ENCODE results near the gene METTL9.
"Not testable (repeated sequence)": the region's sequence is repeated elsewhere in the genome, so short reads cannot be mapped to it uniquely, and the experiment has no call there.

The METTL9 gene

DNA sequence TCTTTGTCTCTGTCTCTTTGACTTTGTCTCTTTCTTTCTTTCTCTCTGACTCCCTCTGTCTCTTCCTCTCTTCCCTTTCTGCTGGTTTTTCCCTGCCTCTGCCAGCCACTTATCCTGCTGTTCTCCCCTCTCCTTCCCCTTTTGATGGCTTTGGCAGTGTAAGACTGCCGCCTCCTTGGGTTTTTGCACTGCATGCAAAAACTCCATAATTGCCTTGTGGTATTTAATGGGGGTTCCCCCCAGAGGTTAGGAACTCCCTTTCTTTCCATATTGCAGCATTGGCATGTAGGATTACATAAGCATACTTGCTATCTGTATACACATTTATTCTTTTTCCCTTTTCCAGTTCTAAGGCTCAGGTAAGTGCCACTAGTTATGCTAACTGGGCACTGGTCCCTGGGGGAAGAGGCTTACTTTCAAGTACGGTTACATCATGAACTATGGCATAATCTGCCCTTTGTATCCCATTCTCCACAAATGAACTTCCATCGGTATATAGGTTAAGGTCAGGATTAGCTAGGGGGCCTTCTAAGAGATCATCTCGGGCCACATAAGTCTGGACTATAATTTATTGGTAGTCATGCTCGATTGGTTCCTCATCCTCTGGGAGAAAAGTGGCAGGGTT, 32.7 kb downstream of the METTL9 start:
- H3K4me1 ChIP-seq (ENCODE audit: control insufficient read depth, low read depth, low read length); H2BK15ac ChIP-seq (replicated peaks; ENCODE audit: low read depth); H3K4me2 ChIP-seq (ENCODE audit: low read length); H3K4me3 ChIP-seq (ENCODE audit: low read length); H3K18ac ChIP-seq (ENCODE audit: low read length); H3K23ac ChIP-seq (ENCODE audit: low read length); H3K9ac ChIP-seq (ENCODE audit: low read length); H2AK5ac ChIP-seq (ENCODE audit: low read length); H3K36me3 ChIP-seq (ENCODE audit: control insufficient read depth, insufficient read depth, low read length); H3K4ac ChIP-seq (ENCODE audit: low read depth, low read length); H4K5ac ChIP-seq (ENCODE audit: low read length); H3K27me3 ChIP-seq (ENCODE audit: insufficient read depth, low read length, poor library complexity); H2BK120ac ChIP-seq (ENCODE audit: low read depth, low read length); H4K8ac ChIP-seq (ENCODE audit: low read depth, low read length); H3K79me2 ChIP-seq (ENCODE audit: control insufficient read depth, insufficient read depth, low read length); DNase-seq; H3K79me1 ChIP-seq (ENCODE audit: low read length): not testable (repeated sequence)
- Histone ChIP-seq H3K27ac (ENCODE audit: low read depth, low read length) (peak overlapping the region; percentile 73), H3K56ac (ENCODE audit: low read length) (peak overlapping the region; percentile 56), H2BK5ac (ENCODE audit: low read length) (peak overlapping the region; percentile 55)
- WGBS (ENCODE audit: extremely low coverage, insufficient coverage, low lambda C conversion rate), result no CpG with 5 or more reads among the region's 5 CpGs

DNA sequence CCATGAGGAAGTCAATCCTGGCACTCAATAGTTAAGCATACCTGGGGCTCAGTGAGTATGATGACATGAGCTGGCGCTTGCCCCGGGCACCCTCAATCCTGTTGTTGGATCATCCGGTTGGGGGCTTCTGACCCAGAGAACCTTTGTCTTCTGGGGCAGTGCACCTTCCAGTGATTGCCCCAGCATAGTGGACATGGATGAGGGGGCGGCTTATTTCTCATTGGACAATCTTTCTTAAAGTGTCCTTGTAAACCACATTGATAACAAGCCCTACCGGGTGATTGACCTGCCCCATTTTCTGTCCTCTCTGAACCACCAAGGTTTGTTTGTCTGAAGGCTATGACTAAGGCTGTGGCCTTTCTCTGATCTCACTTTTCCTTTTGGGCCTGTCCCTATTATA, 34.8 kb downstream of the METTL9 start:
- DNase-seq, result no peak
- no peak overlapping the region for H3K9ac ChIP-seq (ENCODE audit: low read length)
- no CpG with 5 or more reads among the region's 5 CpGs for WGBS (ENCODE audit: extremely low coverage, insufficient coverage, low lambda C conversion rate)

DNA sequence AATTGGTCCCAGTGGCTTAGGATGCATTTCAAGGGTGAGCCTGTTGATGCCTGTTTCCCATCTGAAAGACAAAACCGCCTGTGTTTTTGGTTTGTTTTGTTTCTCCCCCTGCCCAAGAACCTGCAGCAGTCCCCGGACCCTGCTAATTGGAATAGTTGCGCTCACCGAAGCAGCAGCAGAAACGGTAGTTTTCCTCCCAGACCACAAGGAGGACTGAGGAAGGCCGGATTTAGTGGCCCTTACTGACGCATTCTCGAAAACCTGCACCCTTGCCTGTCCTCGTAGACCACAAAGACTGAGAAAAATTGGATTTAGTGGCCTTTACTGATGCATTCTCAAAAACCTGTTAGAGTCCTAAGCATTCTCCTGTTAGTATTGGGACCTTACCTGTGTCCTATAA, 36.3 kb downstream of the METTL9 start:
- H3K4me1 ChIP-seq (ENCODE audit: control insufficient read depth, low read depth, low read length); H4K5ac ChIP-seq (ENCODE audit: low read length); H3K27ac ChIP-seq (ENCODE audit: low read depth, low read length); H3K4ac ChIP-seq (ENCODE audit: low read depth, low read length); H2BK120ac ChIP-seq (ENCODE audit: low read depth, low read length); H3K23ac ChIP-seq (ENCODE audit: low read length); H2BK15ac ChIP-seq (replicated peaks; ENCODE audit: low read depth); H3K36me3 ChIP-seq (ENCODE audit: control insufficient read depth, insufficient read depth, low read length); H3K9ac ChIP-seq (ENCODE audit: low read length); H3K79me1 ChIP-seq (ENCODE audit: low read length); H3K27me3 ChIP-seq (ENCODE audit: insufficient read depth, low read length, poor library complexity); H3K4me2 ChIP-seq (ENCODE audit: low read length); H3K4me3 ChIP-seq (ENCODE audit: low read length); H3K56ac ChIP-seq (ENCODE audit: low read length); H4K8ac ChIP-seq (ENCODE audit: low read depth, low read length); H2AK5ac ChIP-seq (ENCODE audit: low read length); H3K18ac ChIP-seq (ENCODE audit: low read length); H2BK5ac ChIP-seq (ENCODE audit: low read length); H3K79me2 ChIP-seq (ENCODE audit: control insufficient read depth, insufficient read depth, low read length): not testable (repeated sequence)
- peak; percentile 22 for DNase-seq
- no CpG with 5 or more reads among the region's 9 CpGs for WGBS (ENCODE audit: extremely low coverage, insufficient coverage, low lambda C conversion rate)

More for the DNA sequence above, 34.8 kb downstream of the METTL9 start:
- Histone ChIP-seq H2AK5ac (ENCODE audit: low read length) (no peak overlapping the region), H3K27me3 (ENCODE audit: insufficient read depth, low read length, poor library complexity) (no peaks in the 10 kb centered on the region), H3K18ac (ENCODE audit: low read length) (no peak overlapping the region), H2BK15ac (replicated peaks; ENCODE audit: low read depth) (no peak overlapping the region), H3K4ac (ENCODE audit: low read depth, low read length) (no peak overlapping the region), H3K4me3 (ENCODE audit: low read length) (no peak overlapping the region), H4K5ac (ENCODE audit: low read length) (no peak overlapping the region), H3K4me1 (ENCODE audit: control insufficient read depth, low read depth, low read length) (no peaks in the 10 kb centered on the region), H4K8ac (ENCODE audit: low read depth, low read length) (no peak overlapping the region), H3K27ac (ENCODE audit: low read depth, low read length) (no peak overlapping the region), H3K23ac (ENCODE audit: low read length) (no peak overlapping the region), H3K79me1 (ENCODE audit: low read length) (no peaks in the 10 kb centered on the region), H3K36me3 (ENCODE audit: control insufficient read depth, insufficient read depth, low read length) (peaks cover under 1% of the 10 kb centered on the region), H3K56ac (ENCODE audit: low read length) (no peak overlapping the region), H2BK5ac (ENCODE audit: low read length) (no peak overlapping the region), H3K79me2 (ENCODE audit: control insufficient read depth, insufficient read depth, low read length) (no peaks in the 10 kb centered on the region), H3K4me2 (ENCODE audit: low read length) (no peak overlapping the region), H2BK120ac (ENCODE audit: low read depth, low read length) (no peak overlapping the region)

DNA sequence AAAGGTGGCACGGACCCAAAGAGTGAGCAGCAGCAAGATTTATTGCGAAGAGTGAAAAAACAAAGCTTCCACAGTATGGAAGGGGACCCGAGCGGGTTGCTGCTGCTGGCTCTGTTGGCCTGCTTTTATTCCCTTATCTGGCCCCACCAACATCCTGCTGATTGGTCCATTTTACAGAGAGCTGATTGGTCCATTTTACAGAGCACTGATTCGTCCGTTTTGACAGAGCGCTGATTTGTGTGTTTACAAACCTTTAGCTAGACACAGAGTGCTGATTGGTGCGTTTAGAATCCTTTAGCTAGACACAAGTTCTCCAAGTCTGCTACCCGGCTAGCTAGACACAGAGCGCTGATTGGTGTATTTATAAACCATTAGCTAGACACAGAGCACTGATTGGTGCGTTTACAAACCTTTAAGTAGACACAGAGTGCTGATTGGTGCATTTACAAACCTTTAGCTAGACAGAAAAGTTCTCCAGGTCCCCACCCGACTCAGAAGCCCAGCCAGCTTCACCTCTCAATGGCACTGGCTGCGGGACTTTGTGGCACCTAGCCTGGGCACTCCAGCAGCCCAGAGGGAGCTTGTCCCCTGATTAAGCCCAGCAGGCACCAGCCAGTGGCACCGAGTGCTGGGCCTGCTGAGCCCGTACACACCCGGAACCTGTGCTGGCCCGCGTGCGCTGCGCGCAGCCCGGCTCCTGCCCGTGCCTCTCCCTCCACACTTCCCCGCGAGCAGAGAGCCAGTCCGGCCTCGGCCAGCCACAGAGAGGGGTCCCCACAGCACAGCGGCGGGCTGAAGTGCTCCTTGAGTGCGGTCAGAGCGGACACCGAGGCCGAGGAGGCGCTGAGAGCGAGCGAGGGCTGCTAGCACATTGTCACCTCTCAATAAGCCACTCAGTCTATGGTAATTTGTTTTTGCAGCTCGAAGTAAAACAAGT, 37.9 kb downstream of the METTL9 start:
- H3K27ac ChIP-seq (ENCODE audit: low read depth, low read length), result no peak overlapping the region
- WGBS (ENCODE audit: extremely low coverage, insufficient coverage, low lambda C conversion rate), result no CpG with 5 or more reads among the region's 37 CpGs
- no peaks in the 10 kb centered on the region for H3K36me3 ChIP-seq (ENCODE audit: control insufficient read depth, insufficient read depth, low read length)
- no peaks in the 10 kb centered on the region for H3K27me3 ChIP-seq (ENCODE audit: insufficient read depth, low read length, poor library complexity)
- no peak overlapping the region for H2BK120ac ChIP-seq (ENCODE audit: low read depth, low read length)
- no peak overlapping the region for H3K4me2 ChIP-seq (ENCODE audit: low read length)
- H4K8ac ChIP-seq (ENCODE audit: low read depth, low read length), result no peak overlapping the region
- DNase-seq, result no peak
- H2BK15ac ChIP-seq (replicated peaks; ENCODE audit: low read depth), result no peak overlapping the region
- no peak overlapping the region for H4K5ac ChIP-seq (ENCODE audit: low read length)
- H3K18ac ChIP-seq (ENCODE audit: low read length), result no peak overlapping the region
- H3K4me1 ChIP-seq (ENCODE audit: control insufficient read depth, low read depth, low read length), result no peaks in the 10 kb centered on the region
- no peak overlapping the region for H3K9ac ChIP-seq (ENCODE audit: low read length)
- H2BK5ac ChIP-seq (ENCODE audit: low read length), result no peak overlapping the region
- no peak overlapping the region for H2AK5ac ChIP-seq (ENCODE audit: low read length)
- H3K4me3 ChIP-seq (ENCODE audit: low read length), result no peak overlapping the region
- no peaks in the 10 kb centered on the region for H3K79me2 ChIP-seq (ENCODE audit: control insufficient read depth, insufficient read depth, low read length)
- H3K56ac ChIP-seq (ENCODE audit: low read length), result no peak overlapping the region
- no peaks in the 10 kb centered on the region for H3K79me1 ChIP-seq (ENCODE audit: low read length)
- H3K23ac ChIP-seq (ENCODE audit: low read length), result no peak overlapping the region
- H3K4ac ChIP-seq (ENCODE audit: low read depth, low read length), result no peak overlapping the region

DNA sequence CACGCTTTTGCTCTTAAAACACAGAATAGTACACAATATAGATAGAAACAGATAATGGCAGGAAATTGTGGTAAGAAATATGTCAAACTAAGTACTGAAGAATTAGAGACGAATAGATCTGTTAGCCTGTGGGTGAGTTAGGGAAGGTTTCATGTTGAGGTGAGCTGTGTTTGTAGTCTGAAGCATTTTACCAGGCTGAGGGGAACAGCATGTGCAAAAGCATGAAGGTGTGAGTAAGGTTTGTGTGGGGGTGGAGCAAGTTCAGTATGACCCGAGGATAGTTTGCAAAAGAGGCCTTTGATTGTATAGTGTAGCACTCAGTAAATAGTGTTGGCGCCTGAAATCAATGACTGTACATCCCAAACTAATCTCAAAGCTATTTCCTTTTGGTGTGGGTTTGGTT, 39.2 kb downstream of the METTL9 start:
- no peaks in the 10 kb centered on the region for H3K79me2 ChIP-seq (ENCODE audit: control insufficient read depth, insufficient read depth, low read length)
- no peaks in the 10 kb centered on the region for H3K79me1 ChIP-seq (ENCODE audit: low read length)
- H4K8ac ChIP-seq (ENCODE audit: low read depth, low read length), result no peak overlapping the region
- H3K27me3 ChIP-seq (ENCODE audit: insufficient read depth, low read length, poor library complexity), result no peaks in the 10 kb centered on the region
- H3K9ac ChIP-seq (ENCODE audit: low read length), result no peak overlapping the region
- H2BK5ac ChIP-seq (ENCODE audit: low read length), result no peak overlapping the region
- H2BK120ac ChIP-seq (ENCODE audit: low read depth, low read length), result no peak overlapping the region
- H3K4me2 ChIP-seq (ENCODE audit: low read length), result no peak overlapping the region
- WGBS (ENCODE audit: extremely low coverage, insufficient coverage, low lambda C conversion rate), result no CpG with 5 or more reads among the region's 4 CpGs
- no peak overlapping the region for H3K27ac ChIP-seq (ENCODE audit: low read depth, low read length)
- DNase-seq, result no peak
- no peak overlapping the region for H4K5ac ChIP-seq (ENCODE audit: low read length)
- H2BK15ac ChIP-seq (replicated peaks; ENCODE audit: low read depth), result no peak overlapping the region
- no peak overlapping the region for H3K4me3 ChIP-seq (ENCODE audit: low read length)
- H3K36me3 ChIP-seq (ENCODE audit: control insufficient read depth, insufficient read depth, low read length), result no peaks in the 10 kb centered on the region
- no peaks in the 10 kb centered on the region for H3K4me1 ChIP-seq (ENCODE audit: control insufficient read depth, low read depth, low read length)
- H3K4ac ChIP-seq (ENCODE audit: low read depth, low read length), result no peak overlapping the region
- H3K23ac ChIP-seq (ENCODE audit: low read length), result no peak overlapping the region
- H3K18ac ChIP-seq (ENCODE audit: low read length), result no peak overlapping the region
- no peak overlapping the region for H2AK5ac ChIP-seq (ENCODE audit: low read length)
- no peak overlapping the region for H3K56ac ChIP-seq (ENCODE audit: low read length)

Measured in mesendoderm (in vitro differentiated cells).